ENCODE measurements around the gene PFN4. TPM values are rescaled to one million over a fixed set of nuclear protein-coding genes. Genes with fewer than 3 reads are reported as not detected.

The PFN4 gene, protein sequence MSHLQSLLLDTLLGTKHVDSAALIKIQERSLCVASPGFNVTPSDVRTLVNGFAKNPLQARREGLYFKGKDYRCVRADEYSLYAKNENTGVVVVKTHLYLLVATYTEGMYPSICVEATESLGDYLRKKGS
- 0.99 TPM for polyA plus RNA-seq (2013, experiment 1 of 2)
- 1.1 TPM for polyA plus RNA-seq (2013, experiment 2 of 2)

- Histone ChIP-seq H3K4me3 (ENCODE audit: low read length in 2 of 2) (peak within 1 kb of the TSS; percentile 34 to 97), H3K27me3 (ENCODE audit: control insufficient read depth in 3 of 3, insufficient read depth in 3 of 3, low read depth in 1 of 3, low read length in 3 of 3) (no peaks in the 10 kb centered on the region), H2AFZ (ENCODE audit: low read length) (peak within 1 kb of the TSS; percentile 41), H3K36me3 (replicated peaks in 1 of 2; ENCODE audit: control insufficient read depth in 2 of 2, insufficient read depth in 2 of 2, low read length in 2 of 2) (no peaks in the 10 kb centered on the region), H2BK5ac (ENCODE audit: low read length) (no peak within 1 kb of the TSS), H4K8ac (ENCODE audit: low read depth, low read length) (no peak within 1 kb of the TSS), H2AK5ac (ENCODE audit: low read depth, low read length) (no peak within 1 kb of the TSS), H2BK15ac (ENCODE audit: low read length) (peak within 1 kb of the TSS; percentile 37), H3K14ac (ENCODE audit: low read length) (peak within 1 kb of the TSS; percentile 67), H3K4me1 (ENCODE audit: control insufficient read depth in 2 of 2, insufficient read depth in 1 of 2, low read depth in 1 of 2, low read length in 2 of 2) (peaks cover 0 to 1% of the 10 kb centered on the region in 2 donors), H3K4me2 (ENCODE audit: insufficient read depth, low read length, poor library complexity, severe bottlenecking) (peak within 1 kb of the TSS; percentile 74), H3K9me3 (replicated peaks in 1 of 2; ENCODE audit: control insufficient read depth in 2 of 2, insufficient read depth in 1 of 2, low read depth in 1 of 2, low read length in 2 of 2) (no peaks in the 10 kb centered on the region), H3K23ac (ENCODE audit: low read depth, low read length, poor library complexity) (peak within 1 kb of the TSS; percentile 95), H2BK120ac (ENCODE audit: low read depth, low read length) (no peak within 1 kb of the TSS), H3K9ac (ENCODE audit: low read depth, low read length, poor library complexity) (peak within 1 kb of the TSS; percentile 86), H4K91ac (ENCODE audit: low read depth, low read length, poor library complexity) (peak within 1 kb of the TSS; percentile 56), H3K79me1 (ENCODE audit: low read depth, low read length) (no peaks in the 10 kb centered on the region), H3K27ac (replicated peaks; ENCODE audit: low read length) (peak within 1 kb of the TSS; percentile 31), H3K4ac (ENCODE audit: low read length) (no peak within 1 kb of the TSS), H3K18ac (ENCODE audit: low read length) (peak within 1 kb of the TSS; percentile 98), H2BK12ac (ENCODE audit: low read length) (peak within 1 kb of the TSS; percentile 88)
- no CpG with 5 or more reads among the region's 103 CpGs for WGBS, 2 donors (ENCODE audit: extremely low coverage in 2 of 2, insufficient read length in 2 of 2, insufficient replicate concordance in 1 of 2)
- peak; percentile 68 for DNase-seq (ENCODE audit: low spot score)
Observed at GRCh38 chr2:24123195-24123921, at the start of gene PFN4, which contains the start of gene FAM228B. PFN4 (minus strand) TSS chr2:24123334; CDS start chr2:24122535, 799 bp downstream. FAM228B (plus strand) TSS chr2:24123469; CDS start chr2:24124362, 893 bp downstream.

- DNase-seq (ENCODE audit: low spot score), result no peak
- Histone ChIP-seq H2AFZ (ENCODE audit: low read length) (no peak overlapping the region), H2AK5ac (ENCODE audit: low read depth, low read length) (no peak overlapping the region), H2BK15ac (ENCODE audit: low read length) (no peak overlapping the region), H2BK120ac (ENCODE audit: low read depth, low read length) (no peak overlapping the region), H3K4me2 (ENCODE audit: insufficient read depth, low read length, poor library complexity, severe bottlenecking) (no peak overlapping the region), H3K36me3 (replicated peaks in 1 of 2; ENCODE audit: control insufficient read depth in 2 of 2, insufficient read depth in 2 of 2, low read length in 2 of 2) (no peaks in the 10 kb centered on the region), H3K79me1 (ENCODE audit: low read depth, low read length) (no peaks in the 10 kb centered on the region), H2BK5ac (ENCODE audit: low read length) (no peak overlapping the region), H4K8ac (ENCODE audit: low read depth, low read length) (no peak overlapping the region), H3K9me3 (replicated peaks in 1 of 2; ENCODE audit: control insufficient read depth in 2 of 2, insufficient read depth in 1 of 2, low read depth in 1 of 2, low read length in 2 of 2) (no peaks in the 10 kb centered on the region), H3K27me3 (ENCODE audit: control insufficient read depth in 3 of 3, insufficient read depth in 3 of 3, low read depth in 1 of 3, low read length in 3 of 3) (no peaks in the 10 kb centered on the region), H3K4me1 (ENCODE audit: control insufficient read depth in 2 of 2, insufficient read depth in 1 of 2, low read depth in 1 of 2, low read length in 2 of 2) (no peaks in the 10 kb centered on the region), H3K14ac (ENCODE audit: low read length) (no peak overlapping the region), H3K18ac (ENCODE audit: low read length) (no peak overlapping the region), H3K23ac (ENCODE audit: low read depth, low read length, poor library complexity) (no peak overlapping the region), H3K27ac (replicated peaks; ENCODE audit: low read length) (no peak overlapping the region), H4K91ac (ENCODE audit: low read depth, low read length, poor library complexity) (no peak overlapping the region), H3K4ac (ENCODE audit: low read length) (no peak overlapping the region), H2BK12ac (ENCODE audit: low read length) (no peak overlapping the region), H3K9ac (ENCODE audit: low read depth, low read length, poor library complexity) (no peak overlapping the region), H3K4me3 (ENCODE audit: low read length in 2 of 2) (no peak overlapping the region)
- WGBS, 2 donors (ENCODE audit: extremely low coverage in 2 of 2, insufficient read length in 2 of 2, insufficient replicate concordance in 1 of 2), result no CpG with 5 or more reads among the region's 5 CpGs
Observed at GRCh38 chr2:24169023-24169422, 45.9 kb upstream of the PFN4 start.

GRCh38 chr2:24164416-24164973 lies 41.4 kb upstream of the PFN4 start:
- no CpG with 5 or more reads among the region's 8 CpGs for WGBS, 2 donors (ENCODE audit: extremely low coverage in 2 of 2, insufficient read length in 2 of 2, insufficient replicate concordance in 1 of 2)
- Histone ChIP-seq H2AFZ (ENCODE audit: low read length) (no peak overlapping the region), H3K36me3 (replicated peaks in 1 of 2; ENCODE audit: control insufficient read depth in 2 of 2, insufficient read depth in 2 of 2, low read length in 2 of 2) (no peaks in the 10 kb centered on the region), H4K8ac (ENCODE audit: low read depth, low read length) (no peak overlapping the region), H4K91ac (ENCODE audit: low read depth, low read length, poor library complexity) (no peak overlapping the region), H3K14ac (ENCODE audit: low read length) (no peak overlapping the region), H2BK12ac (ENCODE audit: low read length) (no peak overlapping the region), H3K27me3 (ENCODE audit: control insufficient read depth in 3 of 3, insufficient read depth in 3 of 3, low read depth in 1 of 3, low read length in 3 of 3) (no peaks in the 10 kb centered on the region), H3K23ac (ENCODE audit: low read depth, low read length, poor library complexity) (no peak overlapping the region), H2AK5ac (ENCODE audit: low read depth, low read length) (no peak overlapping the region), H3K79me1 (ENCODE audit: low read depth, low read length) (no peaks in the 10 kb centered on the region), H2BK120ac (ENCODE audit: low read depth, low read length) (no peak overlapping the region), H3K4ac (ENCODE audit: low read length) (no peak overlapping the region), H2BK15ac (ENCODE audit: low read length) (no peak overlapping the region), H3K27ac (replicated peaks; ENCODE audit: low read length) (no peak overlapping the region), H3K9me3 (replicated peaks in 1 of 2; ENCODE audit: control insufficient read depth in 2 of 2, insufficient read depth in 1 of 2, low read depth in 1 of 2, low read length in 2 of 2) (peaks cover 0 to 9% of the 10 kb centered on the region in 2 donors), H3K4me3 (ENCODE audit: low read length in 2 of 2) (no peak overlapping the region), H3K4me1 (ENCODE audit: control insufficient read depth in 2 of 2, insufficient read depth in 1 of 2, low read depth in 1 of 2, low read length in 2 of 2) (no peaks in the 10 kb centered on the region), H3K4me2 (ENCODE audit: insufficient read depth, low read length, poor library complexity, severe bottlenecking) (no peak overlapping the region), H3K18ac (ENCODE audit: low read length) (no peak overlapping the region), H2BK5ac (ENCODE audit: low read length) (no peak overlapping the region), H3K9ac (ENCODE audit: low read depth, low read length, poor library complexity) (no peak overlapping the region)
- no peak for DNase-seq (ENCODE audit: low spot score)

DNA sequence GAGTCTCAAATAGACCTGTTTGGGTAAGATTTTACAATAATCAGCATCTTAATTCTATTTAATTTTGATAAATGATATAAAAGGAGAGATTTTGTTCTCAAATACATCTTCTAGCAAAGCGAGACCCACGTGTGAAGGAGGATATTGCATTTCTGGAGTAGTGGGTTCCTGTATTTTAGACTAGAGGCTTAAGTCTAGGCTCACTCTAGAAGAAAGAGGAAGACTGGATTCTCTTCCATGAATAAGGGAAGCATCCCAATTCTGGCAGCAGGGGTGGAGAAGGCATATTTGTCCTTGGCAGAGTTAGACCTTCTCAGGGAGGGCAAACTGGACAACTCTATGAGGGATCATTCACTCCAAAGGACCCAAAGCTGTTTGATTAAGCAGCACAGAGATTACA lies 40.5 kb upstream of the PFN4 start:
- Histone ChIP-seq H3K23ac (ENCODE audit: low read depth, low read length, poor library complexity) (no peak overlapping the region), H2AK5ac (ENCODE audit: low read depth, low read length) (no peak overlapping the region), H3K79me1 (ENCODE audit: low read depth, low read length) (no peaks in the 10 kb centered on the region), H3K9ac (ENCODE audit: low read depth, low read length, poor library complexity) (no peak overlapping the region), H3K4ac (ENCODE audit: low read length) (no peak overlapping the region), H3K4me2 (ENCODE audit: insufficient read depth, low read length, poor library complexity, severe bottlenecking) (no peak overlapping the region), H3K27ac (replicated peaks; ENCODE audit: low read length) (no peak overlapping the region), H3K9me3 (replicated peaks in 1 of 2; ENCODE audit: control insufficient read depth in 2 of 2, insufficient read depth in 1 of 2, low read depth in 1 of 2, low read length in 2 of 2) (peaks cover 0 to 13% of the 10 kb centered on the region in 2 donors), H4K8ac (ENCODE audit: low read depth, low read length) (no peak overlapping the region), H2BK120ac (ENCODE audit: low read depth, low read length) (no peak overlapping the region), H3K18ac (ENCODE audit: low read length) (no peak overlapping the region), H2BK15ac (ENCODE audit: low read length) (no peak overlapping the region), H2AFZ (ENCODE audit: low read length) (no peak overlapping the region), H3K36me3 (replicated peaks in 1 of 2; ENCODE audit: control insufficient read depth in 2 of 2, insufficient read depth in 2 of 2, low read length in 2 of 2) (no peaks in the 10 kb centered on the region), H2BK5ac (ENCODE audit: low read length) (no peak overlapping the region), H2BK12ac (ENCODE audit: low read length) (no peak overlapping the region), H3K14ac (ENCODE audit: low read length) (no peak overlapping the region), H3K27me3 (ENCODE audit: control insufficient read depth in 3 of 3, insufficient read depth in 3 of 3, low read depth in 1 of 3, low read length in 3 of 3) (no peaks in the 10 kb centered on the region), H4K91ac (ENCODE audit: low read depth, low read length, poor library complexity) (no peak overlapping the region), H3K4me1 (ENCODE audit: control insufficient read depth in 2 of 2, insufficient read depth in 1 of 2, low read depth in 1 of 2, low read length in 2 of 2) (no peaks in the 10 kb centered on the region), H3K4me3 (ENCODE audit: low read length in 2 of 2) (no peak overlapping the region)
- DNase-seq (ENCODE audit: low spot score), result no peak
- no CpG with 5 or more reads among the region's 2 CpGs for WGBS, 2 donors (ENCODE audit: extremely low coverage in 2 of 2, insufficient read length in 2 of 2, insufficient replicate concordance in 1 of 2)
